RWPE2 (cell line): ENCODE results near the gene C2CD3.

Experiments used
- ATAC-seq: fragments of 200-7000 bp; cut with Tn5 transposase; 3 replicates; pipeline ENCODE4 v1.9.1; 2021; ENCODE audit warnings: low read depth
- DNase-seq: peaks from one replicate; pipeline ENCODE4 v3.0.0-alpha.2; 2020; ENCODE audit warnings: low spot score
- H3K27ac ChIP-seq: fragments of 450-650 bp; 2 replicates; pipeline ENCODE4 v1.5.1; 2017; ENCODE audit warnings: mild to moderate bottlenecking; ENCODE audit not compliant: poor library complexity, severe bottlenecking
- H3K27me3 ChIP-seq: fragments of 250-450 bp; sonication (Bioruptor Pico); 2 replicates; pipeline ENCODE4 v1.5.1; 2021; ENCODE audit warnings: mild to moderate bottlenecking, moderate library complexity; ENCODE audit not compliant: insufficient read depth, poor library complexity, severe bottlenecking
- H3K36me3 ChIP-seq: fragments of 250-450 bp; sonication (Bioruptor Pico); 2 replicates; pipeline ENCODE4 v1.5.1; 2020; ENCODE audit warnings: low read depth, mild to moderate bottlenecking, moderate library complexity
- H3K4me1 ChIP-seq: fragments of 250-450 bp; sonication (Bioruptor Pico); 2 replicates; pipeline ENCODE4 v1.5.1; 2021; ENCODE audit warnings: mild to moderate bottlenecking, moderate library complexity; ENCODE audit not compliant: insufficient read depth, poor library complexity, severe bottlenecking
- H3K4me3 ChIP-seq: fragments of 250-450 bp; sonication (Bioruptor Pico); 2 replicates; pipeline ENCODE4 v1.5.1; 2021; ENCODE audit warnings: mild to moderate bottlenecking, moderate library complexity; ENCODE audit not compliant: severe bottlenecking
- H3K9me3 ChIP-seq: fragments of 250-450 bp; sonication (Bioruptor Pico); 2 replicates; pipeline ENCODE4 v1.5.1; 2021; ENCODE audit warnings: mild to moderate bottlenecking, moderate library complexity; ENCODE audit not compliant: severe bottlenecking
- TF ChIP-seq, protein P1 (sequence below): fragments of 450-650 bp; IDR thresholded peaks from one replicate; pipeline ENCODE4 v1.5.1; 2017; ENCODE audit warnings: mild to moderate bottlenecking, moderate library complexity; ENCODE audit not compliant: poor library complexity, severe bottlenecking

C2CD3 gene

GRCh38 chr11:74195828-74196227, 25.0 kb upstream of the C2CD3 start:
- H3K27me3 ChIP-seq = no peaks in the 10 kb centered on the region
- no peaks in the 10 kb centered on the region for H3K36me3 ChIP-seq
- H3K4me1 ChIP-seq = peaks cover 8% of the 10 kb centered on the region
- ATAC-seq (0 out of 3 replicates have a peak, but pooled peaks have one; percentile 31), DNase-seq (no peak)
- H3K4me3 ChIP-seq = no peak overlapping the region
- no peak overlapping the region for H3K27ac ChIP-seq
- TF ChIP-seq, protein P1, sequence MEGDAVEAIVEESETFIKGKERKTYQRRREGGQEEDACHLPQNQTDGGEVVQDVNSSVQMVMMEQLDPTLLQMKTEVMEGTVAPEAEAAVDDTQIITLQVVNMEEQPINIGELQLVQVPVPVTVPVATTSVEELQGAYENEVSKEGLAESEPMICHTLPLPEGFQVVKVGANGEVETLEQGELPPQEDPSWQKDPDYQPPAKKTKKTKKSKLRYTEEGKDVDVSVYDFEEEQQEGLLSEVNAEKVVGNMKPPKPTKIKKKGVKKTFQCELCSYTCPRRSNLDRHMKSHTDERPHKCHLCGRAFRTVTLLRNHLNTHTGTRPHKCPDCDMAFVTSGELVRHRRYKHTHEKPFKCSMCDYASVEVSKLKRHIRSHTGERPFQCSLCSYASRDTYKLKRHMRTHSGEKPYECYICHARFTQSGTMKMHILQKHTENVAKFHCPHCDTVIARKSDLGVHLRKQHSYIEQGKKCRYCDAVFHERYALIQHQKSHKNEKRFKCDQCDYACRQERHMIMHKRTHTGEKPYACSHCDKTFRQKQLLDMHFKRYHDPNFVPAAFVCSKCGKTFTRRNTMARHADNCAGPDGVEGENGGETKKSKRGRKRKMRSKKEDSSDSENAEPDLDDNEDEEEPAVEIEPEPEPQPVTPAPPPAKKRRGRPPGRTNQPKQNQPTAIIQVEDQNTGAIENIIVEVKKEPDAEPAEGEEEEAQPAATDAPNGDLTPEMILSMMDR = no peak
- no peaks in the 10 kb centered on the region for H3K9me3 ChIP-seq

- H3K4me1 ChIP-seq = no peaks in the 10 kb centered on the region
- peak; percentile 72 for ATAC-seq
- TF ChIP-seq, protein P1 = no peak
Observed at GRCh38 chr11:74185695-74186094, 14.9 kb upstream of the C2CD3 start.

GRCh38 chr11:74185285-74185684, 14.5 kb upstream of the C2CD3 start:
- H3K36me3 ChIP-seq = peaks cover 8% of the 10 kb centered on the region; the same call in 1 of the 2 replicates
- H3K27ac ChIP-seq = no peak overlapping the region
- no peaks in the 10 kb centered on the region for H3K4me1 ChIP-seq
- ATAC-seq = no peak
- no peaks in the 10 kb centered on the region for H3K27me3 ChIP-seq
- no peaks in the 10 kb centered on the region for H3K9me3 ChIP-seq
- no peak for DNase-seq
- TF ChIP-seq, protein P1 = no peak
- no peak overlapping the region for H3K4me3 ChIP-seq

More at GRCh38 chr11:74185695-74186094, 14.9 kb upstream of the C2CD3 start:
- Histone ChIP-seq H3K27ac (no peak overlapping the region), H3K36me3 (peaks cover 8% of the 10 kb centered on the region; the same call in 1 of the 2 replicates), H3K9me3 (no peaks in the 10 kb centered on the region), H3K4me3 (no peak overlapping the region), H3K27me3 (no peaks in the 10 kb centered on the region)
- no peak for DNase-seq

DNA sequence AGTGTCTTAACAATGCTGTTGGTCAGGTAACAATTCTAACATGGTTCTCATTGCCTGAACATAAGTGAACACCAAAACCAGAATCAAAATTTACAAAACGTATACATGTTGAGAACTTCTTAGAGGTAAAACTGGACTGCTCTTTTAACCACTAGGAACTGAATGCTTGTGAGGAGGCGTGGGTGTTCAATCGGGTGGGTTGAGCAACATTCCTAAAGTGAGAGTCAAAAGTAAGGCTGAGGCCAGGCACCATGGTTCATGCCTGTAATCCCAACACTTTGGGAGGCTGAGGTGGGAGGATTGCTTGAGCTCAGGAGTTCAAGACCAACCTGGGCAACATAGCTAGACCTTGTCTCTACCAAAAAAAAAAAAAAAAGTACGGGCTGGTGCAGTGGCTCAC, 11.8 kb upstream of the C2CD3 start:
- DNase-seq (no peak), ATAC-seq (peak; percentile 50; the same call in 1 of the 3 replicates)
- no peaks in the 10 kb centered on the region for H3K9me3 ChIP-seq
- TF ChIP-seq, protein P1 = no peak
- no peak overlapping the region for H3K27ac ChIP-seq
- no peak overlapping the region for H3K4me3 ChIP-seq
- H3K36me3 ChIP-seq = peaks cover 3% of the 10 kb centered on the region; the same call in 1 of the 2 replicates
- H3K4me1 ChIP-seq = no peaks in the 10 kb centered on the region
- H3K27me3 ChIP-seq = no peaks in the 10 kb centered on the region

DNA sequence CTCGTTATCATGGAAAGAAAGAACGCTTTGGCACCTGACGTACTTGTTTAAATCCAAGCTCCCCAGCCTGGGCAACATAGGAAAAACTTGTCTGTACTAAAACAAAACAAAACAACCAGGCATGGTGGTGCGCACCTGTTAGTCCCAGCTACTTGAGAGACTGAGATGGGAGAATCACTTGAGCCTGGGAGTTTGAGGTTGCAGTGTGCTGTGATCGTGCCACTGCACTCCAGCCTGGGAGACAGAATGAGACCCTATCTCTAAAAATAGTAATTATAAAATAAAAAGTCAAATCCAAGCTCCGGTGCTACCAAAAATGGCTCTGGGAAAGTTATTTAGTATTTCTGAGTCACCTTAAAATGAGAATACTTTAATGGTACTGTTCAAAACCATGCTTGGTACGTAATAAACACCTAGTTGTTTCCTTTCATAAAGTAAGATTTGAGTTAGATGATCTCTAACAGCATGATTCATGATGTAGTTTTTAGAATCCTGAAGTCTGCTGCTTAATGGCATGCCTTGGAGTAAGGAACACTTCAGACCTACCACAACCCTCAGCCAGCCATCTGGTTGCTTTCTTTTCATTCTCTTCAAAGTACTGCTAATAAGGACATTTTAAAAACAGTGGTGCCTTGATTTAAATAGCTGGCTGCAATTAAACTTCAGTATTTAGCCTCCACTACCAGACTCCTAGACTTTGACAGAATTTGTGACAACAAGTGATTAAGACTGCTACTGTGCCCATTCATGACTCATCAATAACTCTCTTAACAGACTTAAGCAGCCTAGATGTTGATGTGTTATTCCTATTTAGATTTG, 8.6 kb upstream of the C2CD3 start:
- ATAC-seq (no peak), DNase-seq (no peak)
- H3K9me3 ChIP-seq = no peaks in the 10 kb centered on the region
- H3K36me3 ChIP-seq = peaks cover 6% of the 10 kb centered on the region
- no peaks in the 10 kb centered on the region for H3K4me1 ChIP-seq
- TF ChIP-seq, protein P1 = no peak
- H3K4me3 ChIP-seq = no peak overlapping the region
- H3K27ac ChIP-seq = no peak overlapping the region
- no peaks in the 10 kb centered on the region for H3K27me3 ChIP-seq
